Transverse colon (tissue), 3 donors: ENCODE results near the gene RERE.

Source experiments
- EP300 ChIP-seq: sonication (generic); formaldehyde crosslinking; IDR thresholded peaks from one replicate; pipeline ENCODE4 v1.6.1; 2017; ENCODE audit warnings: antibody characterized with exemption, low read depth
- POLR2A ChIP-seq: fragments of 450-650 bp; IDR thresholded peaks from one replicate; pipeline ENCODE4 v1.6.1; 2016; ENCODE audit warnings: antibody characterized with exemption, mild to moderate bottlenecking, moderate library complexity
- POLR2AphosphoS5 ChIP-seq, 3 donors: sonication (generic); formaldehyde crosslinking; IDR thresholded peaks; one replicate each; pipeline ENCODE4 v1.6.1; 2016; ENCODE audit warnings: antibody characterized with exemption in 3 of 3

- no peak for TF ChIP-seq POLR2A
- no peak for TF ChIP-seq POLR2AphosphoS5 (IDR thresholded peaks at IDR 0.05)
- no peak for TF ChIP-seq EP300
Observed at GRCh38 chr1:8460132-8460544, 357.3 kb downstream of the RERE start.
